Measurements from ENCODE around the gene VPS35L. TPM values are rescaled to one million over a fixed set of nuclear protein-coding genes. Genes with fewer than 3 reads are reported as not detected.

VPS35L gene
- total and polyA plus RNA-seq, 5 donors from 2014 or later, result 29.9 to 34.6 (median 33.7) TPM

GRCh38 chr16:19517424-19518089, 37.9 kb upstream of the VPS35L start:
- H3K36me3 ChIP-seq (ENCODE audit: control insufficient read depth, insufficient read depth, low read length), result peaks cover 22% of the 10 kb centered on the region
- no peaks in the 10 kb centered on the region for H3K27me3 Mint-ChIP-seq
- H3K4me1 ChIP-seq (ENCODE audit: control insufficient read depth, insufficient read depth, low read length, poor library complexity, severe bottlenecking), result peaks cover 34% of the 10 kb centered on the region
- no peaks in the 10 kb centered on the region for H3K27me3 ChIP-seq (ENCODE audit: control insufficient read depth, insufficient read depth, low read length)
- peaks cover 35 to 71% (median 50%) of the 10 kb centered on the region in 4 donors for H3K4me1 Mint-ChIP-seq
- H3K36me3 Mint-ChIP-seq, result peaks cover 30% of the 10 kb centered on the region
- no peak overlapping the region for H3K4me3 ChIP-seq (ENCODE audit: low read depth, low read length)
- no peaks in the 10 kb centered on the region for H3K9me3 Mint-ChIP-seq
- peak overlapping the region in 1 of 4 donors; percentile 5 for H3K4me3 Mint-ChIP-seq
- H3K9me3 ChIP-seq (ENCODE audit: control insufficient read depth in 2 of 2, low read length in 2 of 2), result no peaks in the 10 kb centered on the region
- ATAC-seq (ENCODE audit: low read depth in 2 of 2), result no peak
- H3K27ac Mint-ChIP-seq, result peak overlapping the region; percentile 8 to 23 (median 10)
- no peak overlapping the region for H3K27ac ChIP-seq (ENCODE audit: insufficient read depth, low read length, poor library complexity, severe bottlenecking)
- DNase-seq, result peak in 2 of 3 donors; percentile 3 to 59

GRCh38 chr16:19518388-19518787, 37.1 kb upstream of the VPS35L start:
- no peaks in the 10 kb centered on the region for H3K9me3 ChIP-seq (ENCODE audit: control insufficient read depth in 2 of 2, low read length in 2 of 2)
- H3K27me3 Mint-ChIP-seq, result no peaks in the 10 kb centered on the region
- peaks cover 25% of the 10 kb centered on the region for H3K36me3 Mint-ChIP-seq
- DNase-seq, result no peak
- H3K4me3 ChIP-seq (ENCODE audit: low read depth, low read length), result no peak overlapping the region
- peak overlapping the region in 2 of 4 donors; percentile 42 to 69 for H3K4me3 Mint-ChIP-seq
- peaks cover 32 to 72% (median 49%) of the 10 kb centered on the region in 4 donors for H3K4me1 Mint-ChIP-seq
- H3K4me1 ChIP-seq (ENCODE audit: control insufficient read depth, insufficient read depth, low read length, poor library complexity, severe bottlenecking), result peaks cover 37% of the 10 kb centered on the region
- ATAC-seq (ENCODE audit: low read depth in 2 of 2), result no peak
- H3K36me3 ChIP-seq (ENCODE audit: control insufficient read depth, insufficient read depth, low read length), result peaks cover 22% of the 10 kb centered on the region
- no peak overlapping the region for H3K27ac ChIP-seq (ENCODE audit: insufficient read depth, low read length, poor library complexity, severe bottlenecking)
- no peaks in the 10 kb centered on the region for H3K27me3 ChIP-seq (ENCODE audit: control insufficient read depth, insufficient read depth, low read length)
- no peaks in the 10 kb centered on the region for H3K9me3 Mint-ChIP-seq
- no peak overlapping the region for H3K27ac Mint-ChIP-seq

- H3K9me3 Mint-ChIP-seq, result no peaks in the 10 kb centered on the region
- H3K4me1 Mint-ChIP-seq, result peaks cover 38 to 78% (median 49%) of the 10 kb centered on the region in 4 donors
- ATAC-seq (ENCODE audit: low read depth in 2 of 2) (no peak), DNase-seq (peak in 1 of 3 donors; percentile 26)
- Histone ChIP-seq H3K36me3 (ENCODE audit: control insufficient read depth, insufficient read depth, low read length) (peaks cover 11% of the 10 kb centered on the region), H3K27ac (ENCODE audit: insufficient read depth, low read length, poor library complexity, severe bottlenecking) (peak overlapping the region; percentile 79), H3K4me1 (ENCODE audit: control insufficient read depth, insufficient read depth, low read length, poor library complexity, severe bottlenecking) (peaks cover 55% of the 10 kb centered on the region), H3K4me3 (ENCODE audit: low read depth, low read length) (peak overlapping the region; percentile 98), H3K9me3 (ENCODE audit: control insufficient read depth in 2 of 2, low read length in 2 of 2) (no peaks in the 10 kb centered on the region), H3K27me3 (ENCODE audit: control insufficient read depth, insufficient read depth, low read length) (no peaks in the 10 kb centered on the region)
- H3K4me3 Mint-ChIP-seq, result peak overlapping the region; percentile 96 to 98 (median 98)
- peaks cover 16% of the 10 kb centered on the region for H3K36me3 Mint-ChIP-seq
- no peaks in the 10 kb centered on the region for H3K27me3 Mint-ChIP-seq
- peak overlapping the region; percentile 85 to 95 (median 95) for H3K27ac Mint-ChIP-seq
These were observed 34.6 kb upstream of the VPS35L start for GRCh38 chr16:19520861-19521331.

GRCh38 chr16:19521471-19522396, 33.8 kb upstream of the VPS35L start, which contains the start of gene GDE1:
Gene GDE1 (minus strand): TSS chr16:19522098. CDS start chr16:19521964, 134 bp downstream.
- no peaks in the 10 kb centered on the region for H3K9me3 ChIP-seq (ENCODE audit: control insufficient read depth in 2 of 2, low read length in 2 of 2)
- Mint-ChIP-seq H3K27me3 (no peaks in the 10 kb centered on the region), H3K4me3 (peak within 1 kb of the TSS; percentile 96 to 98 (median 98)), H3K9me3 (no peaks in the 10 kb centered on the region), H3K27ac (peak within 1 kb of the TSS; percentile 61 to 95 (median 95)), H3K36me3 (peaks cover 10% of the 10 kb centered on the region), H3K4me1 (peaks cover 34 to 77% (median 46%) of the 10 kb centered on the region in 4 donors)
- peak within 1 kb of the TSS; percentile 79 for H3K27ac ChIP-seq (ENCODE audit: insufficient read depth, low read length, poor library complexity, severe bottlenecking)
- H3K36me3 ChIP-seq (ENCODE audit: control insufficient read depth, insufficient read depth, low read length), result peaks cover 4% of the 10 kb centered on the region
- peak within 1 kb of the TSS; percentile 98 for H3K4me3 ChIP-seq (ENCODE audit: low read depth, low read length)
- peak; percentile 89 to 93 (median 90) for DNase-seq
- peaks cover 55% of the 10 kb centered on the region for H3K4me1 ChIP-seq (ENCODE audit: control insufficient read depth, insufficient read depth, low read length, poor library complexity, severe bottlenecking)
- H3K27me3 ChIP-seq (ENCODE audit: control insufficient read depth, insufficient read depth, low read length), result no peaks in the 10 kb centered on the region
- ATAC-seq (ENCODE audit: low read depth in 2 of 2), result peak; percentile 76

- H3K36me3 ChIP-seq (ENCODE audit: control insufficient read depth, insufficient read depth, low read length), result no peaks in the 10 kb centered on the region
- H3K4me1 ChIP-seq (ENCODE audit: control insufficient read depth, insufficient read depth, low read length, poor library complexity, severe bottlenecking), result peaks cover 55% of the 10 kb centered on the region
- no peaks in the 10 kb centered on the region for H3K9me3 ChIP-seq (ENCODE audit: control insufficient read depth in 2 of 2, low read length in 2 of 2)
- H3K27ac Mint-ChIP-seq, result peak overlapping the region; percentile 61 to 95 (median 95)
- H3K9me3 Mint-ChIP-seq, result no peaks in the 10 kb centered on the region
- H3K4me1 Mint-ChIP-seq, result peaks cover 28 to 73% (median 40%) of the 10 kb centered on the region in 4 donors
- H3K4me3 ChIP-seq (ENCODE audit: low read depth, low read length), result peak overlapping the region; percentile 66
- no peak for DNase-seq
- H3K36me3 Mint-ChIP-seq, result peaks cover 4% of the 10 kb centered on the region
- peak overlapping the region; percentile 79 for H3K27ac ChIP-seq (ENCODE audit: insufficient read depth, low read length, poor library complexity, severe bottlenecking)
- no peaks in the 10 kb centered on the region for H3K27me3 Mint-ChIP-seq
- H3K4me3 Mint-ChIP-seq, result peak overlapping the region; percentile 96 to 98 (median 98)
- ATAC-seq (ENCODE audit: low read depth in 2 of 2), result no peak
- H3K27me3 ChIP-seq (ENCODE audit: control insufficient read depth, insufficient read depth, low read length), result no peaks in the 10 kb centered on the region
These were observed 33.1 kb upstream of the VPS35L start for GRCh38 chr16:19522397-19522732.

- H3K36me3 ChIP-seq (ENCODE audit: control insufficient read depth, insufficient read depth, low read length), result peaks cover 2% of the 10 kb centered on the region
- H3K9me3 ChIP-seq (ENCODE audit: control insufficient read depth in 2 of 2, low read length in 2 of 2), result no peaks in the 10 kb centered on the region
- DNase-seq (no peak), ATAC-seq (ENCODE audit: low read depth in 2 of 2) (no peak)
- H3K27ac ChIP-seq (ENCODE audit: insufficient read depth, low read length, poor library complexity, severe bottlenecking), result peak overlapping the region; percentile 79
- H3K27me3 ChIP-seq (ENCODE audit: control insufficient read depth, insufficient read depth, low read length), result no peaks in the 10 kb centered on the region
- peaks cover 55% of the 10 kb centered on the region for H3K4me1 ChIP-seq (ENCODE audit: control insufficient read depth, insufficient read depth, low read length, poor library complexity, severe bottlenecking)
- peak overlapping the region; percentile 45 to 98 (median 98) for H3K4me3 Mint-ChIP-seq
- peaks cover 25 to 69% (median 36%) of the 10 kb centered on the region in 4 donors for H3K4me1 Mint-ChIP-seq
- no peaks in the 10 kb centered on the region for H3K9me3 Mint-ChIP-seq
- peak overlapping the region in 1 of 3 donors; percentile 95 for H3K27ac Mint-ChIP-seq
- peaks cover 4% of the 10 kb centered on the region for H3K36me3 Mint-ChIP-seq
- H3K27me3 Mint-ChIP-seq, result no peaks in the 10 kb centered on the region
- H3K4me3 ChIP-seq (ENCODE audit: low read depth, low read length), result peak overlapping the region; percentile 66
These were observed 32.7 kb upstream of the VPS35L start for GRCh38 chr16:19522760-19523159.

GRCh38 chr16:19523184-19523558, 32.3 kb upstream of the VPS35L start:
- peaks cover 53% of the 10 kb centered on the region for H3K4me1 ChIP-seq (ENCODE audit: control insufficient read depth, insufficient read depth, low read length, poor library complexity, severe bottlenecking)
- DNase-seq, result no peak
- Mint-ChIP-seq H3K9me3 (no peaks in the 10 kb centered on the region), H3K4me3 (peak overlapping the region; percentile 56 to 98 (median 96)), H3K27me3 (no peaks in the 10 kb centered on the region), H3K27ac (peak overlapping the region in 1 of 3 donors; percentile 92), H3K4me1 (peaks cover 25 to 69% (median 36%) of the 10 kb centered on the region in 4 donors), H3K36me3 (peaks cover 8% of the 10 kb centered on the region)
- no peak overlapping the region for H3K4me3 ChIP-seq (ENCODE audit: low read depth, low read length)
- H3K27ac ChIP-seq (ENCODE audit: insufficient read depth, low read length, poor library complexity, severe bottlenecking), result peak overlapping the region; percentile 70
- peaks cover 3% of the 10 kb centered on the region for H3K36me3 ChIP-seq (ENCODE audit: control insufficient read depth, insufficient read depth, low read length)
- ATAC-seq (ENCODE audit: low read depth in 2 of 2), result no peak
- no peaks in the 10 kb centered on the region for H3K27me3 ChIP-seq (ENCODE audit: control insufficient read depth, insufficient read depth, low read length)
- H3K9me3 ChIP-seq (ENCODE audit: control insufficient read depth in 2 of 2, low read length in 2 of 2), result no peaks in the 10 kb centered on the region
